ENCODE results near the gene MXRA7.

Gene MXRA7

DNA sequence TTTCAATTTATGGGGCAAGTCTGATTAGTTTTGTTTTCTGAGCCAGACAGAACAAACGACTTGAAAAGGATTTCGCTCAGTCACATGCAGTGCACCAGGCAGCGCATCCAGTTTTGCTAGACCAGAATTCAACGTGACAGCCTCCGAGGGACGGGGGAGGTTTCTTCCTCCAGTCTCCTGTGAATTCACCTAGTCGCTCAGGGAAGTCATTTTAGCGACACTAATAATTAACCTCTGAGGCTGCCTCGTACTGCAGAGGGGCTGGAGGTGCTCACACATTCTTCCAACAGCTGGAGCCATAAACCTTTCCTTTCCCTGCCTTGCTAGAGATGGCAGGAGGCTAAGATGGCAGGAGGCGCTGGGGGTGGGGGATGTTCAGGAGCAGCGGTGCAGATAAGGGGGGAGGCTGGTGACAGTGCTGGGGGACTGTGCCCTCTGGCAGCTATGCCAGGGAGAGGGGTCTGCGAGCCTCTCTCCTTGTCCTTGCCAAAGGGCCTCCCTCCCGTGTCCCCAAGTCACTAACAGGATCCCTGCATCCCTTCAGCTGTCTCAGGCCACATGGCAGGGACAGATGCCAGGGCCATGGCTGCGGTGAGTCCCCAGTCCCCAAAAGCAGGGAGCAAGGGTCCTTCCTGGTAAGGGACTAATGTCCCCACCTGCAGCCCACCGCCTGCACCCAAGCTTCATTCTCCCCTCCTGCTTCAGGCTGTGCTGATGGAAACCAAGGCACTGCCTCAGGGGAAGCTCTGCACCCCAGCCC is 24.0 kb downstream of the MXRA7 start:
- TF ChIP-seq, protein P1, sequence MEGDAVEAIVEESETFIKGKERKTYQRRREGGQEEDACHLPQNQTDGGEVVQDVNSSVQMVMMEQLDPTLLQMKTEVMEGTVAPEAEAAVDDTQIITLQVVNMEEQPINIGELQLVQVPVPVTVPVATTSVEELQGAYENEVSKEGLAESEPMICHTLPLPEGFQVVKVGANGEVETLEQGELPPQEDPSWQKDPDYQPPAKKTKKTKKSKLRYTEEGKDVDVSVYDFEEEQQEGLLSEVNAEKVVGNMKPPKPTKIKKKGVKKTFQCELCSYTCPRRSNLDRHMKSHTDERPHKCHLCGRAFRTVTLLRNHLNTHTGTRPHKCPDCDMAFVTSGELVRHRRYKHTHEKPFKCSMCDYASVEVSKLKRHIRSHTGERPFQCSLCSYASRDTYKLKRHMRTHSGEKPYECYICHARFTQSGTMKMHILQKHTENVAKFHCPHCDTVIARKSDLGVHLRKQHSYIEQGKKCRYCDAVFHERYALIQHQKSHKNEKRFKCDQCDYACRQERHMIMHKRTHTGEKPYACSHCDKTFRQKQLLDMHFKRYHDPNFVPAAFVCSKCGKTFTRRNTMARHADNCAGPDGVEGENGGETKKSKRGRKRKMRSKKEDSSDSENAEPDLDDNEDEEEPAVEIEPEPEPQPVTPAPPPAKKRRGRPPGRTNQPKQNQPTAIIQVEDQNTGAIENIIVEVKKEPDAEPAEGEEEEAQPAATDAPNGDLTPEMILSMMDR (IDR thresholded peaks at IDR 0.05; ENCODE audit: low read depth, low read length) = no peak
- no peak overlapping the region for H3K4me3 ChIP-seq (ENCODE audit: low read depth, low read length)

DNA sequence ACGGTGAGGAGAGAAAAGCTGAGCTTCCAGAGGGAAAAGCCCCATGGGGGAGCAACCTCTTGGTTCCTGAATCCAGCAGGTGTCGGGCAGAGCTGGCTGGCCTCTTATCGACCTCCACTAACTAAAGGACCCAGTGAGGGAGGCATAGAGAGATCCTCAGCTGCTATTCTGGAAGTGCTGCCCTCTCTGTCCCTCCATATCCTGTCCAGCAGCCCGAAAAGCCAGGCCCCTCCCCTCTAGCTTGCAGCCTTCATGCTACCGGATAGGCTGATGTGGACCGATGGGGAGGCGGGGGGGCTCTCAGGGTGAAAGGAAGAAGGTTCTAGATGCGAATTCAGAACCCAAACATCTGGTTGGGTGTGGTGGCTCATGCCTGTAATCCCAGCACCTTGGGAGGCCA is 24.9 kb downstream of the MXRA7 start:
- H3K4me3 ChIP-seq (ENCODE audit: low read depth, low read length) = no peak overlapping the region
- TF ChIP-seq, protein P1 (IDR thresholded peaks at IDR 0.05; ENCODE audit: low read depth, low read length) = no peak

DNA sequence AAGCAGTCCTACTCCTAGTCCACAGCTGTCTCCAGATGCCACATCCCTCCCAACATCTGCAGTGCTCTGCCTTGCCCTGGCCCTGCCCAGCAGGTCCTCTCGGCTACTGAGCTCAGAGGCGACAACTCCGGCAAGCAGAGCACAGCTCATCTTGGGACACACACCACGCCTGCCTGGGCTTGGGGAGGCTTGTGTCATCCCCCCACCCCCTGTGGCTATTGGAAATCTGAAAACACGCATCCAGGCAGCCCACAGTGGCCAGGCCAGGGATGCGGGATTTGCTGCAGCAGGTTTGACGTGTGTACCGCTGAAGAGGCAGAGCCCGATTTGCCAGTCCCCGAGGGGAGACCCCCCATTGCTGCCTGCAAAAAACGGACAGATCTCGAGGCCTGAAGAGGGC is 25.4 kb downstream of the MXRA7 start:
- TF ChIP-seq, protein P1 (IDR thresholded peaks at IDR 0.05; ENCODE audit: low read depth, low read length) = no peak

DNA sequence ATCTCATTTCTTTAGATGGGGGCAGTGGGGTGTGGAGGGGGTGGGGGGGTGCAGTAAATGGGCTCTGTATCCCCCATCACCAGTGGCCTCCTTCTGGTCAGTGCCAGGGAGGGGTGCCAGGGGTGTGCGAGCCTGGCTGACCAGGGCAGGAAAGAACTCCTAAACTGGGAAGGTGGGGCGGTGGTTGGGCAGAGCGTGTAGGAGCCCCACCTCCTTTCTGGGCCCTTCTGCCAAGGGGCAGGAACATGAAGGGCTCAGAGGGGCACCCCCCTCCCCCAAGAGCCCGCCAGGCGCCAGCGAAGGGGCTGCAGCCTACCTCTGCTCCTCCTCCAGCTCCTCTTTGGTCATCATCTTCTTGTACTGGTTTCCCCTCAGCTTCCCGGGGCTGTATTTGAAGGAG is 26.0 kb downstream of the MXRA7 start:
- H3K4me3 ChIP-seq (ENCODE audit: low read depth, low read length) = no peak overlapping the region
- TF ChIP-seq, protein P1 (IDR thresholded peaks at IDR 0.05; ENCODE audit: low read depth, low read length) = no peak

More for the DNA sequence above, 25.4 kb downstream of the MXRA7 start:
- no peak overlapping the region for H3K4me3 ChIP-seq (ENCODE audit: low read depth, low read length)

DNA sequence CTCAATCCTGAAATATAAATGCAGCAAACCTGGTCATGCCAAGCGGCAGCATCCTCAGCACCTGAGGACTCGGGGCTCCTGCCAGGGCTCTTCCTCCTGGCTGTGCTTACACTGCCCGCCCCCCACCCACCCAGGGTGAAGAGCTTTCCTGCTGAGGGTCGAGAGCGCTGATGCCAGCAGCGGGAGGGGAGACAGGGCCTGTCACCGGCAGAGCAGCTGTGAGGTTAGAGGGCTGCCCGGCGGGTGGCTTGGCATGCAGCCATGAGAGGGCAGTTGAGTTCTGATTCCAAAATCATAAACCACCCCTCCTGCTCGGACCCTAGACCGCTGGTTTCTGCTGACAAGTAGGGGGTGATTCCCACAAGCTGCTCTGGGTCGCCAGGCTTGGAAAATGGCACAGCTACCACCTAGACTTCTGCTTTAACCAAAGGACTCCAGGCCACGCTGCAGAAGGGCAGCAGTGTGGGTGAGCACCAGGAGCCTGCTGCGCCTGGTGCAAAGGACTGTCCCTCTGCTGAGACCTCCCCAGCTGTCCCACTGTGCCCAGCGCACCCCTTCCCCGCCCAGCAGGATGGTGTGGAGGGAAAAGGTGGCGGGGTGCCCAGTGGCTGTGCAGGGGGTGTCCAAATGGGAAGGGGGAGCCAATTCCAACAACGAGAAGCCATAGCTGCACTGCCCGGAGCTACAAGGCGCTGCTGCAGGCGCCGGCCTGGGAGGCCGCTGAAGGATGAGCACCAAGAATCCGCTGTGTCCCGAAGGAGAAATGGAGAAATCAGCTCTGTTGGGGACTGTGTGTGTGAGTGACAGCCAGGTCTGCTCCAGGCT is 26.6 kb downstream of the MXRA7 start:
- no peak overlapping the region for H3K4me3 ChIP-seq (ENCODE audit: low read depth, low read length)
- TF ChIP-seq, protein P1 (IDR thresholded peaks at IDR 0.05; ENCODE audit: low read depth, low read length) = no peak

DNA sequence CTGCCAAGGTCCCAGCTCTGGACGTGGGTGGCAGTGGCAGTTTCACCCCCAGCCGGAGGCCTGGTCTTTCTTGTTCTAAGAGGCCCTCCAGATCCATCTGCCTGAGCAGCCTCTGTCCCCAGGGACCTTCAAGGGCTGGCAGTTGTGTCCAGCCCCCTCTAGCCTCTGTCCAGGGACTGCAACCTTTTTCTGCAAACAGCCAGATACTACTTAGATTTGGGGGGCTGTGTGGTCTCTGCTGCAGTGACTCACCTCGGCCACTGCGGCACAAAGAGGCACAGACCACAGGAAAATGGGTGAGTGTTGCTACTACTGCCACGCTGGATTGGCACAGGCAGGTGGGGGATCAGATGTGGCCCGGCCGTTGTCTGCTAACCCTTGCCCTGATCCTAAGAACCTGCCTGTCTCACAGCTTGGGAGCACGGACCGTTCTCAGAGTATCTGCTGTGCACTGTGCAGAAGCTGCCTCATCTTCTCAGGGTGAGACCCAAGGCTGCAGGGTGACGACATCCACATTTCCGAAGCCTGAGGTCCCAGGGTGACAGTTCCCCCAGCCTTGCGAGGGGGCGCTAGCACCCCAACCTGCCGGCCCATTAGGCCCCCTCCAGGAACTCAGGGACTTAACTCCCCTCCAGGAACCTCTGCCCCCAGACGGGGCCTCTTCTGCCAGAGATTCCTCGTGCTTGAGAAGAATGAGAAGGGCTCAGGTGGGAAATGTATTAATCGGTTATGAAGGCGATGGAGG is 27.6 kb downstream of the MXRA7 start:
- TF ChIP-seq, protein P1 (IDR thresholded peaks at IDR 0.05; ENCODE audit: low read depth, low read length) = no peak
- no peak overlapping the region for H3K4me3 ChIP-seq (ENCODE audit: low read depth, low read length)
